ENCODE data around the gene STAP1. TPM values are rescaled to one million over a fixed set of nuclear protein-coding genes. Genes with fewer than 3 reads are reported as not detected.

Gene STAP1
- total and polyA plus RNA-seq, 8 donors: 0.37 to 1.3 (median 1.1) TPM; not detected in 3

DNA sequence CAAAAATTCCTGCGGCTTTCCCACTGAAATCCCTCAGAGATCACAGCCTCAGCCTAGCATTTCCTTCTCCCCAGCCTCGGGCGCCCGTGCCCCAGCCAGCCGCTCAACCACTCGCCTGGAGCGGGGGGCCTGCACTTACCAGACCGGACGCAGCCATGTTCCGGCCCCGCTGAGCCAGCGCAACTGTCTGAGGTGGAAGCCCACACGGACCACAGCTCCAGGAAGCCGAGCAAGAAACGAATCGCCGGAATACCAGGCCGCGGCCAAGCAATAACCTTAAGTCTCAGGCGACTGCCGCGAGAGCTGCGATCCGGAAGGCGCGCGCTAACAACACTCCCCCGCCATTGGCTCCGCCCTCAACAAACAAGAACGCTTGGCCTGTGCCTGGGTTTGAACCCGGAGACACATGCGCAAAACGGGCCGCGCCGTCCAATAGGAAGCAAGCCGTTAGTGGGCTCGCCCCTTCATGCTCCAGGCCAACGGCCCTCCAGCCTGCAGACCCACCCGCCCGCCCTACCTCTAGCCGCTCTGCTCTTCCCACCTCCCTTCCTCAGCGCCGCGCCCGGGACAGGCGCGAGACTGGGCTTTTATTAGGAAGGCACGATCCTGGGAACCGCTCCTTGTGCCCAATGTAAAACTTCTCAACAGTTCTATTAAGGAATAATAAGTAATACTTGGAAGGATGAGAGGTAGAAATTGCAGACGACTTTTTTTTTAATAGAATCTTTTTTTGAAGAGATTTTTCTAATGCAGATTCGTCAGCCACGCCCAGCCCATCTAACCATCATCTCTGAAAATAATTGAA is 13.1 kb upstream of the STAP1 start, which contains the start of gene CENPC:
Gene CENPC (minus strand): TSS at position 305 of the 805 bp plus-strand sequence. CDS start 148 bp downstream, at position 157.
- no peaks in the 10 kb centered on the region for H3K9me3 ChIP-seq
- peaks cover 7 to 52% (median 32%) of the 10 kb centered on the region in 4 donors for H3K4me1 ChIP-seq
- intact Hi-C loops (cut with DNase I; ENCODE audit: low total_unique reads): no loop called here
- peak; percentile 64 to 93 (median 93) for TF ChIP-seq POLR2AphosphoS5 (IDR thresholded peaks at IDR 0.05)
- TF ChIP-seq, protein P1, sequence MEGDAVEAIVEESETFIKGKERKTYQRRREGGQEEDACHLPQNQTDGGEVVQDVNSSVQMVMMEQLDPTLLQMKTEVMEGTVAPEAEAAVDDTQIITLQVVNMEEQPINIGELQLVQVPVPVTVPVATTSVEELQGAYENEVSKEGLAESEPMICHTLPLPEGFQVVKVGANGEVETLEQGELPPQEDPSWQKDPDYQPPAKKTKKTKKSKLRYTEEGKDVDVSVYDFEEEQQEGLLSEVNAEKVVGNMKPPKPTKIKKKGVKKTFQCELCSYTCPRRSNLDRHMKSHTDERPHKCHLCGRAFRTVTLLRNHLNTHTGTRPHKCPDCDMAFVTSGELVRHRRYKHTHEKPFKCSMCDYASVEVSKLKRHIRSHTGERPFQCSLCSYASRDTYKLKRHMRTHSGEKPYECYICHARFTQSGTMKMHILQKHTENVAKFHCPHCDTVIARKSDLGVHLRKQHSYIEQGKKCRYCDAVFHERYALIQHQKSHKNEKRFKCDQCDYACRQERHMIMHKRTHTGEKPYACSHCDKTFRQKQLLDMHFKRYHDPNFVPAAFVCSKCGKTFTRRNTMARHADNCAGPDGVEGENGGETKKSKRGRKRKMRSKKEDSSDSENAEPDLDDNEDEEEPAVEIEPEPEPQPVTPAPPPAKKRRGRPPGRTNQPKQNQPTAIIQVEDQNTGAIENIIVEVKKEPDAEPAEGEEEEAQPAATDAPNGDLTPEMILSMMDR (IDR thresholded peaks at IDR 0.05): no peak
- no peak for TF ChIP-seq EP300 (IDR thresholded peaks at IDR 0.05)
- TF ChIP-seq POLR2A (IDR thresholded peaks at IDR 0.05): peak in 2 of 4 donors; percentile 49 to 74
- 0 to 1% (median 1%) methylated on average over 22 to 53 of the region's 53 CpGs for WGBS, 5 donors
- peak within 1 kb of the TSS; percentile 84 to 95 (median 94) for H3K27ac ChIP-seq
- H3K27me3 ChIP-seq: no peaks in the 10 kb centered on the region
- peak within 1 kb of the TSS; percentile 54 to 87 (median 74) for H3K4me3 ChIP-seq
- peak; percentile 96 to 99 for DNase-seq
- peaks cover 0 to 24% (median 15%) of the 10 kb centered on the region in 4 donors for H3K36me3 ChIP-seq

DNA sequence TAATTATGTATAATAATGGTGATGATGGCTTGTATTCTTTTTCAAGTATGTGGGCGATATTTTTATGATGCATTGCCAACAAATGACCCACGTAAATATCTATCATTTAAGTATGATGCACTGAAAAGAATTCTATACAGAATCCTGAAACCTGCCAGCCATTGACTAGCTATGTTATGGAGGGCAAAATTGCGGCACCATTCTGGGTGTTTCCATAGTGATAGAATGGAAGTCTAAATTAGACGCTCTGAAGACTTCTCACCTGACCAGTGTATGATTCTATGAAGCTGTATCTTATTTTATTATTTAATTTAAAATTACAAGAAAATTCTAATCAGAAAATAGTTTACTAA is 12.5 kb upstream of the STAP1 start:
- Histone ChIP-seq H3K27me3 (no peaks in the 10 kb centered on the region), H3K4me1 (peaks cover 7 to 52% (median 32%) of the 10 kb centered on the region in 4 donors), H3K36me3 (peaks cover 0 to 18% (median 10%) of the 10 kb centered on the region in 4 donors), H3K9me3 (no peaks in the 10 kb centered on the region), H3K4me3 (peak overlapping the region; percentile 54 to 87 (median 74)), H3K27ac (peak overlapping the region in 4 of 5 donors; percentile 89 to 95 (median 94))
- WGBS, 5 donors: 41 to 46% (median 45%) methylated on average over 4 of the region's 4 CpGs
- DNase-seq: peak in 1 of 2 donors; percentile 10
- intact Hi-C loops (cut with DNase I; ENCODE audit: low total_unique reads): no loop called here
- TF ChIP-seq POLR2AphosphoS5 (IDR thresholded peaks at IDR 0.05) (no peak), EP300 (IDR thresholded peaks at IDR 0.05) (no peak), POLR2A (IDR thresholded peaks at IDR 0.05) (no peak)
- TF ChIP-seq, protein P1 (IDR thresholded peaks at IDR 0.05): no peak

DNA sequence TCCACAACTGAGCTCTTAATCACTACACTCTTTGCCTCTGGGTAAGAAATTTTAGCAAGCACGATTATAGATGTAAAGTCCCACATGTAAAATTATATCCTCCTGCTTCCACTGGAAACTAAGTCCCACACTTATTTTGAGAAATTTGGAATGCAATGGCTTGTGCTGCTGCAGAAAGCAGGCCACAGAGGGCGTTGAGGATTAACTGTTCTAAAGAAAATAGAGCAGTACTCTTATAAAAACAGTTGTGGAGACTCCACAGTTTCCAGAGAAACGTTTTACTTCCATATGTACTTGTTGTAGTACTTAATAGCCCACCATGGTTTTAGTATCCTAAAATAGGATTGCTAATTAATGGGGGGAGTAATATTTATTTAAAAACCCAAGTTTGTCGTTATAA is 11.6 kb upstream of the STAP1 start:
- 52 to 75% (median 65%) methylated on average over 4 of the region's 4 CpGs for WGBS, 5 donors
- intact Hi-C loops (cut with DNase I; ENCODE audit: low total_unique reads): no loop called here
- no peak for TF ChIP-seq EP300 (IDR thresholded peaks at IDR 0.05)
- peaks cover 7 to 45% (median 29%) of the 10 kb centered on the region in 4 donors for H3K4me1 ChIP-seq
- no peak overlapping the region for H3K4me3 ChIP-seq
- DNase-seq: no peak
- peak overlapping the region in 1 of 5 donors; percentile 23 for H3K27ac ChIP-seq
- H3K27me3 ChIP-seq: no peaks in the 10 kb centered on the region
- H3K9me3 ChIP-seq: no peaks in the 10 kb centered on the region
- peaks cover 0 to 10% (median 7%) of the 10 kb centered on the region in 4 donors for H3K36me3 ChIP-seq

DNA sequence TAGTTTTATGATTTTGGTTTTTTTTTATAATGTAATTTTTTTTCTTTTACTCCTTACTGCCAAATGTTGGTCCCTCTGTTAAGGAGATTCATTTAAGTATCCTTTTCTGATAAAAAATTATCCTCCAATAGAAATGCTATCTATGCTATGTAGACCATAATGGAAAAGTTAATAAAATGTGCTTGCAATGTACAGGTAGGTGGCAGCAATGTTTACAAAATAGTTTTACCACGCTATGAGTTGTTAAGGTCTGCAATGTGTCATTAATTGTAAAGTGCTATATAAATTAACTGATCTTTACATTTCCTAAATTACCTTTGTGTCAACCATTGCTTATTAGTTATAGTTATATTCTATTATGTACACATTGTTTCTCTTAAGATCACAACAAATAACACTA is 9.4 kb upstream of the STAP1 start:
- H3K4me3 ChIP-seq: no peak overlapping the region
- TF ChIP-seq, protein P1 (IDR thresholded peaks at IDR 0.05): peak in 1 of 7 experiments; percentile 17
- TF ChIP-seq POLR2AphosphoS5 (IDR thresholded peaks at IDR 0.05) (no peak), POLR2A (IDR thresholded peaks at IDR 0.05) (no peak), EP300 (IDR thresholded peaks at IDR 0.05) (no peak)
- H3K4me1 ChIP-seq: peaks cover 0 to 23% (median 10%) of the 10 kb centered on the region in 4 donors
- no peaks in the 10 kb centered on the region for H3K27me3 ChIP-seq
- DNase-seq: peak in 1 of 2 donors; percentile 49
- no peaks in the 10 kb centered on the region for H3K36me3 ChIP-seq
- intact Hi-C loops (cut with DNase I; ENCODE audit: low total_unique reads): no loop called here
- WGBS, 5 donors: 5 to 13% (median 7%) methylated on average over 1 of the region's 1 CpG
- H3K9me3 ChIP-seq: no peaks in the 10 kb centered on the region
- no peak overlapping the region for H3K27ac ChIP-seq

Data from stomach (tissue), 9 donors.